NCI-H2196 treated with DMSO at 0.1 percent for 48 hours (cell line): ENCODE measurements around the gene SLC6A18.

ENCODE experiments used
- DNase-seq: peaks from one replicate; lab custom pipeline; 2025; ENCODE audit not compliant: unreplicated experiment; lab: John Stamatoyannopoulos, UW

SLC6A18 gene

DNA sequence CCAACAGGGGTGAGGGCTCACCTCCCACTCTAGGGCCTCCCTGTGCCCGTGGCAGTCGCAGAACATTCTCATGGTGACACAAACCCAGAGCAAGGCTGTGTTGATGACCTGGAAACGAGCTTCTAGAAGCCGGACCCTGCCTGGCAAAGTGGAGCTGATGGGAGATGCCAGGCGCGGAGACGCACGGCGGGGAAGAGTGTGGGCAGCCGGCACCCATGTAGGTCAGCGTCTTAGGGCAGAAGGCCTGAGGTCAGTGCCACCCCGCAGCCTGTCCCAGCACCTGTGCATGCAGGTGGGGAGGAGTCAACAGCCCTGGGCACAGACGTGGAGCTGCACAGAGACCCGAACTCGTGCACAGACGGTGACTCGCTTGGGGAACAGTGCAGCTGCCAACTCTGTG is 5.4 kb downstream of the SLC6A18 start:
- no peak for DNase-seq

DNA sequence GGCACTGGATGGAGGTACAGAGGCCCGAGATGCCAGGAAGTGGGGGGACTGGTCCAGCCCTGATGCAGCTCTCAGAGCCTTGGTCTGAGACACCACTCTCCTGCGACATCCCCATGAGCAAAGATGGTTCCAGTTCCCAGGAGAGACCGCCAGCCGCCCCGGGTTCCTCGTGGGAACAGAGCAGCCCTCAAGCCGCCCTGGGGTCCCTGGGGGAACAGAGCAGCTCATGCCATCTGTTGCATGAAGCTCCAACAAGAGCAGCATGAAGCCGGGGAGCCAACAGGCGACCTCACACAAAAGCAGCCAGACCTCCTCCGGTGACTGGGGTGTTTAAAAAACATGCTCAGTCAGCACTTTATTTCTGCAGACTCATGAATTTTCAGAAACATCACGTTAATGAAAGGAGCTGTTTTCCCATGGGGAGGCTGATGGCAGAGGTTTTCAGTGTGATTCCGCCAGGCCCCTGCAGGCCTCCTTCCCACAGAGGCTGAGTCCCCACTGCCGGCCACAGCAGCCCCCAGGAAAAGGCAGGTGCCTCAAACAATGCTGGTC is 6.2 kb downstream of the SLC6A18 start:
- DNase-seq: no peak

DNA sequence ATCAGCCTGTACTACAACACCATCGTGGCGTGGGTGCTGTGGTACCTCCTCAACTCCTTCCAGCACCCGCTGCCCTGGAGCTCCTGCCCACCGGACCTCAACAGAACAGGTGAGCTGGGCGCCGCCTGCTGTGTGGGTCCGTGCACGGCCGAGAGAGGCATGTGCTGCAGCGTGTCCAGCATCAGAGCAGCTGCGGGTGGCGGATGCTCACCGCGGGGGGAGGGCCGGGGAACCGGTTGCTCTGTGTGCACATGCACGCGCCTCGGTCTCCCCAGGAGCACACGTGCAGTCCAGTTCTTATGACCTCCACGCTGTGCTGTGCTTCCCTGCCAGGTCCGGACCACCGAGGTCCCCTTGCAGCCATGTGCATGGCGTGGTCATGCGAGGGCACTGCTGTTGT is 7.6 kb downstream of the SLC6A18 start:
- no peak for DNase-seq

DNA sequence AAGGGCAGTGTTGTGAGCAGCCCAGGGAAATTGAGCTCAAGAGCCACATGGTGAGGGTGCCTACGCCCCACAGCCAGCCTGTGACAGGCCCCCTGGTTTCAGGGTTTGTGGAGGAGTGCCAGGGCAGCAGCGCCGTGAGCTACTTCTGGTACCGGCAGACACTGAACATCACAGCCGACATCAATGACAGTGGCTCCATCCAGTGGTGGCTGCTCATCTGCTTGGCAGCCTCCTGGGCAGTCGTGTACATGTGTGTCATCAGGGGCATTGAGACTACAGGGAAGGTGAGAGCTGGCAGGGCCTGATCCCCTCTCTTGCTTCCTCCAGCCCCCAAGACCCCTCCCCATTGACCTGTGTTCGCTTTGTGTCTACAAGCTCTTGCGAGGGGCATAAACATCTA is 10.2 kb downstream of the SLC6A18 start:
- DNase-seq: no peak

DNA sequence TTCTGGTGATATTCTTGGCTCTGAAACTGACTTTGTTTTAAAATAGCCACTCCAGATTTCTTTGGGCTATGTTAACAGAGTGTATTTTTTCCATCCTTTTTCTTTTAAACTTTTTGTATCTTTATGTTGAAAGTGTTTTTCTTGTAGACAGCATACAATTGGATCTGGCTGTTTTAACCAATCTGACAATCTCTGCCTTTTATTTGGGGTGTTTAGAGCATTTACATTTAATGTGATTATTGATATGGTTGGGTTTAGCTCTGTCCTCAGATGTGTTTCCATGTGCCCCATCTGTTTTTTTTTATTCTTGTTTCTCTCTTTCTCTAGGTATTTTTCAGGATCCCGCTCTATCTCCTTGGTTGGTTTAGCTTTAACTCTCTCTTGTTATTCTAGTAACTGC is 10.7 kb downstream of the SLC6A18 start:
- DNase-seq: no peak

DNA sequence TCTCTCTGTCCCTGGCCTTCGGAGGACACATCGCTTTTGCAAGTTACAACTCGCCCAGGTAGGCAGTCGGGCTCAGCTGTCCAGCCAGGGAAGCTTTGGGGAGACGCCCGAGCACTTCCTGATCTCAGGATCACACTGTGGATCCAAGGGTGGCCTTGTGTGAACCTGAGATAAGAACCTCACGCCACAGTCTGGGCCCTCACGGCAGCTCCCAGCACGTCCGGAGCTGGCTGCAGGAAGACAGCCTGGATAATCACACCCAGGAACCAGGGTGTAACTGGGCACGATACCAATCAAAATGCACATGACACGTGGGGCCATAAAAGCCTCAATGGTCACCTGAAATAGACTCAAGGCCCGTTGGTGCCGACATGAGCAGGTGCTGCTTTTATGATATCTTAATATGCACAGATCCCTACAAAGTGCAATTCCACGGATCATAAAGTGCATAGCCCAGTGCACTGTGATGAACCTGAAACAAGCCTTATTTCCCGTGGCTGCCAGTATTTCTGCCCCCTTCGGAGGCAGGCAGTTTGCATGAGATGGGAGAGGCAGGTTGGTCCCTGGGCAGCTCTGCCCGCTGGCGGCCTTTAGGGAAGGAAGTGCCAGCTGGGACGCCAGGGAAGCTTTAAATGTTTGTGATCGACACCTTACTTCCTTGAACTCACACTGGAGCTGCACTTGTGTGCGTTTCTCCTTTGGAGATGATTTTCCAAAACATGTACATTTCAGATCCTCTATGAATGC is 14.5 kb downstream of the SLC6A18 start:
- DNase-seq: peak; percentile 60

DNA sequence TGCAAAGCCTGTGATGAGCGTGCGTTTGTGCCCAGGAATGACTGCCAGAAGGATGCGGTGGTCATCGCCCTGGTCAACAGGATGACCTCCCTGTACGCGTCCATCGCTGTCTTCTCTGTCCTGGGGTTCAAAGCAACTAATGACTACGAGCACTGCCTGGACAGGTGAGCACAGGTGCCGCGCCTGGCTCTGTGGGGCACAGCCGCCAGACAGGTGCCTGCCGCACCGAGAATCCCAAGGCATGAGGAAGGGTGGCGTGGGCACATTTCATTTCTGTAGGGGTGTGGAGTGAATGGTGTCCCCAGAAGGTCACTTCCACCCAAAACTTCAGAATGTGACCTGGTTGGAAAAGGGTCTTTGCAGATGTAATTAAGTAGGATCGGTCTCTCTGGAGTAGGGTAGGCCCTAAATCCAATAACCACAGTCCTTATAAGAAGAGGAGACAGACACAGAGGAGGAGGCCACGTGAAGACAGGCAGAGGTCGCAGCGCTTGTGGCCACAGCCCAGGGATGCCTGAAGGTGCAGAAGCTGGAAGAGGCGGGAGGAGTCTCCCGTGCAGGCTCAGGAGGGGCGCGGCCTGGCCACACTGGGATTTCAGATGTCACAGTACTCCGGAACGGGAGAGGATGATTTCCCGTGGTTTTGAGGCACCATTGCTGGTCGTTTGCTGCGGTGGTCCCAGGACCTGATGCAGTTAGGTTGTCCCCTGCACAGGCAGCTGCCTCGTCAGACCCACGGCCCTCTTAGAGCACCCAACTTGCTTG is 15.5 kb downstream of the SLC6A18 start:
- DNase-seq: no peak

DNA sequence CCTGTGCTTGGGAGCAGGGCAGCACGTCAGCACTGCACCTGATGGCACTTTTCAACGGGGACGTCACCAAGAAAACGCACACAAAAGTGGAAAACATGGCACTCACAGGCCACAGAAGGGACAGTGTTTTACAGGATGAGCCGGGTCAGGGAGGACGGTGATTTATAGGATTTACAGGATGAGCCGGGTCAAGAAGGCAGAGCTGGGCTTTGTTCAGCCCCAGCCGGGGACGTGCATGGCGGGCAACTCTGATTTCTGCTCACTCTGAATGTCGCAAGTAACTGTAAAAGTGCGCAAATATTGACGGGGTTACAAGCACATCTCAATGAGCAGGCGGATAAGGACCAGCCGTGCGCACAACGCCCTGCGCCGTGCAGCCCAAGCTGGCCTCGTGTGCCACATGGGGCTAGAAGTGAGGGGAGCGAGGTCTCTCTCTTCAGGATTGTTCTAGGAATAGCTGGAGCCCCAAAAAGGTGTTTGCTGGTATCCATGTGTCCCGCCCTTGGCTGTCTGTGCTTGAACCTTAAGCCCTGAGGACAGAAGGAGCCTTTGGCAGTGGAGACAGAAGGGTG is 16.4 kb downstream of the SLC6A18 start:
- no peak for DNase-seq

DNA sequence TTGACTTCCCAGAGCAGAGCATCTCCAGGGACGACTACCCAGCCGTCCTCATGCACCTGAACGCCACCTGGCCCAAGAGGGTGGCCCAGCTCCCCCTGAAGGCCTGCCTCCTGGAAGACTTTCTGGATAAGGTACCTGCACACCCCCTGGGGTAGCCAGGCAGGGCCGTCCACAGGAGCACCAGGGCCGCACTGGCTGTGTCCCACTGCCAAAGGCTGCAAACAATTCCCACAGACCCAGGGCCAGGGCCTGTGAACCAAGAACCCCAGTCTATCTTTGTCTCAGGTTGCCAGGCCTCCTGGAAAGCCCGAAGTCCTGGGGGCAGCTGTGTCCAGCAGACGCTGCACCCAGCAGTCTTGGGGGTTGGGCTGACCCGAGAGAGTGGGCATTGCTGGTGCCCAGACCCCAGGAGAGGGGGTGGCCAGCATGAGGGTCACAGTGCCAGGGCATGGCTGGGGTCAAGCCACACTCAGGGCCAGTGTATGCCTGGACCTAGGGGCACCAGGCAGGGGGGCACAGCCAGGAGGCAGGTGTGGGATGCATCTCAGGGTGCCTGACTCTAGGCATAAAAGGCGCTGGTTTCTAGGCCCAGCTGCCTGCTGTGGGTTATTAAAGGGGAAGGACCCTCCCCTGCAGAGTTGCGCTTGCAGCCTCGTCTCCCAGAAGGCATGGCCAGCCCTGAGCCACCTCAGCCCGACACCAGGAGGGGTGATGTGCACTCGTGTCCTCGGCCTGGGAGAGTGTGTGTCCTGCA is 17.7 kb downstream of the SLC6A18 start:
- DNase-seq: no peak

DNA sequence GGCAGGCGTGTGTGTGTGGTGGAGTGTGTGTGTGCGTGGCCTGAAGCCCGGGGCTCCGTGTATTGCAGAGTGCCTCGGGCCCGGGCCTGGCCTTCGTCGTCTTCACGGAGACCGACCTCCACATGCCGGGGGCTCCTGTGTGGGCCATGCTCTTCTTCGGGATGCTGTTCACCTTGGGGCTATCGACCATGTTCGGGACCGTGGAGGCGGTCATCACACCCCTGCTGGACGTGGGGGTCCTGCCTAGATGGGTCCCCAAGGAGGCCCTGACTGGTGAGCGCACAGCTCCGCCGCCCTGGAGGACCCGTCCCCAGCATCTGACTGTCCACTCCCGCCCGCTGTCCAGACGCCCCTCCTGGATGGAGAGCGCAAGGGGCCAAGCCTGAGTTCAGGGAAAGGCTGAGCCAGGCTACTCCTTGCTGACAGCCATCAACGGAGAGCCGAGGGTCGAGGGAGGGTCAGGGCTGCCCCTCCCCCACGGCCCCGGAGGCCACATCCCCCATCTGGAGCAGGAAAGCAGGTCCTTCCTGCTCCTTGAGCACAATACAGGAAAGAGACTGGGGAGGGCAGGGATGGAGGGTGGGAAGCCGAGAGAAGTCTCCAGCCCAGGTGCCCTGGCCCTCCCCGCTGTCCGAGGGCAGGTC is 18.4 kb downstream of the SLC6A18 start:
- DNase-seq: no peak

DNA sequence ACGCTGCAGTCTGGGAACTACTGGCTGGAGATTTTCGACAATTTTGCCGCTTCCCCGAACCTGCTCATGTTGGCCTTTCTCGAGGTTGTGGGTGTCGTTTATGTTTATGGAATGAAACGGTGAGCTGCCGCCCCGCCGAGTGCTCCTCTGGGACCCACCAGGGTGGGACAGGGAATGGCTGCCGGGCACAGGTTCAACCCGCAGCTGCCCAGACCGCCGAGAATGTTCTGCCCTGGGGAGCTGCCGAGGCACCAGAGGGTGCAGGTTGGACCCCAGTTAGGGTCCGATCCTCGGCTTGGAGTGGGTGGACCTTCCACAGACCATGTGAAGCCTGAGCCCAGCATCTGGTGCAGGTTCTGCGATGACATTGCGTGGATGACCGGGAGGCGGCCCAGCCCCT is 19.1 kb downstream of the SLC6A18 start:
- DNase-seq: no peak

DNA sequence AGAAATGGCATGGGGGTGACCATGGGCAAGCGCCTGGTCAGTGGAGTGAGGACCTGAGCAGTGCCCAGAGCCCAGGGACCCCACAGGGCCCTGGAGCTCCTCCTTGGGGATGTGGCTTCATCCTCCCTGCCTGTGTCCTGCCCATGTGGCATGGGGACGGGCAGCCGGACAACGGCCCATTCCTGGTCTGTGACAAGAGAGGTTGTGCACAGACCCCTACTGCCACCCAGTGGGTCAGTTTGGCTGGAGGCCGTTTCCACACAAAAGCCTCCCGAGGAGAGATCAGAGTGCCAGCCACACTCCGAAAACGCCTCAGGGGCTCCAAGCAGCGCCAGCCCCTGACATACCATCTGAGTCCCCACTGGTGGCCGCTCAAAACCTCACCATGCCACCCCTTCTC is 19.8 kb downstream of the SLC6A18 start:
- no peak for DNase-seq

DNA sequence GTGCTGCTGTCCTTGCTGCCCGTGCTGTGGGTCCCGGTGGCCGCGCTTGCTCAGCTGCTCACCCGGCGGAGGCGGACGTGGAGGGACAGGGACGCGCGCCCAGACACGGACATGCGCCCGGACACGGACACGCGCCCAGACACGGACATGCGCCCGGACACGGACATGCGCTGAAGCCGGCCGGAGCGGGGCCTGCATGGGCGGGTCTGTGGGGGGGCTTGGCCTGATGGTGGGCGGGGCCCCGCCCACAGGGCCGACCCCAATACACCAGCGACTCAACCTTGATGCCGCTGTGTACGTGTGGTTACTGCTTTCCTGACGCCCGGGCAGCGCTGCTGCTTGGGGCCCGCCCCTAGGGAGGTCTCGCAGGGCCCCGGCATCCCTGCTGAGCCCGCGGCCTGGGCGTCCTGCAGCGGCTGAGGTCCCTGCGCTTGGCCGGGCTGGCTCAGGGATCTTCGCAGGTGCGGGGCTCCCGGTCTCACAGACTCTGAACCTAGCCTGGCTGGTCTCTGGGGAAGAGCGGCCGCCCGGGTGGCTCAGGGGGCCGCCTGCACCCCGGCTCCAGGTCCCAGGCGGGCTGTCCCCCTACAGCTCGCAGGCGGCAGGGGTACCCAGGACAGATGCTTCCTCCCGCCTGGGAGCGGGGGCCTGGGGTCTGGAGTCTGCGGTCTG is 20.9 kb downstream of the SLC6A18 start:
- DNase-seq: no peak

DNA sequence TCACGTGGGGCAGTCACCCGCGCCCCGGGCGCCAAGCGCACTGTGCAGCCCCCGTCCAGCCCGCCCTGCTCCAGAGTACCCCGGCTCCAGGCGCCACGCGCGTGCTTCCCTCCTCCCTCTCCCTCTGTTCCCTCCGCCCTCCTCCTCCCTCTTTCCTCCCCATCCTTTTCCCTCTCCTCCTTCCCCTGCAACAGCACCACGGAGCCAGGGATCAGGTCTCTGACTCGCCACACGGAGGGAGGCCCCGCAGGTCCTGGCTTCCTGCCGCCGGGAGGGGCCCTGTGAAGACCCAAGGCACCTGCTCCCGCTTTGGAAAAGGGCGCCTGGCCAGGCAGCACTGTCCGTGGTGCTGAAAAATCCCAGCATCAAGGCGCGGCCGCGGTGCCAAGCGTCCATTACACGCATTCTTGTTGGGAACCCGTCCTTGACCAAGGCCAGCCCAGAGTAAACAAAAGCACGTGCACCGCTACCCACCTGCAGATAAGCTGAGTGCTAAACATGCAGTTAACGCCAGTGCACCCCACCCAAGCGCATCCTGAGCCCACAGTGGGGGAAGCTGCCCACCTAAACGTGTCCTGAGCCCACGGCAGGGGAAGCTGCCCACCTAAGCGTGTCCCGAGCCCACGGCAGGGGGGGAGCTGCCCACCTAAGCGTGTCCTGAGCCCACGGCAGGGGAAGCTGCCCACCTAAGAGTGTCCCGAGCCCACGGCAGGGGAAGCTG is 21.7 kb downstream of the SLC6A18 start:
- no peak for DNase-seq

DNA sequence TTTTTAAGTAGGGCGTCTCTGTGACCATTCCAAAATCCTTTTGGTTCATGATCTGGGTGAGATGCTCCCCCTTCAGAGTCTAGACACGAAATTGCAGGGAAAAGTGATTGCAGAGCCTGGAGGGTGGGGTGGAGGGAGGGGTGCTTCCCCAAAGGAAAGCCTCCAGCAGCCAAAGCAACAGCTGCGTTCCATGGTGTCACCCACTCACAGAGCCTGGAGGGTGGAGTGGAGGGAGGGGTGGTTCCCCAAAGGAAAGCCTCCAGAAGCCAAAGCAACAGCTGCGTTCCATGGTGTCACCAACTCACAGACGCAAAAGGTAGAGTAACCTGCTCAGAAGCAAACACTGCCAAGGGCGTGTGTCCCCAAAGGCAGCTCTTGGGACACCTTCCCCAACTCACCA is 22.6 kb downstream of the SLC6A18 start:
- no peak for DNase-seq

DNA sequence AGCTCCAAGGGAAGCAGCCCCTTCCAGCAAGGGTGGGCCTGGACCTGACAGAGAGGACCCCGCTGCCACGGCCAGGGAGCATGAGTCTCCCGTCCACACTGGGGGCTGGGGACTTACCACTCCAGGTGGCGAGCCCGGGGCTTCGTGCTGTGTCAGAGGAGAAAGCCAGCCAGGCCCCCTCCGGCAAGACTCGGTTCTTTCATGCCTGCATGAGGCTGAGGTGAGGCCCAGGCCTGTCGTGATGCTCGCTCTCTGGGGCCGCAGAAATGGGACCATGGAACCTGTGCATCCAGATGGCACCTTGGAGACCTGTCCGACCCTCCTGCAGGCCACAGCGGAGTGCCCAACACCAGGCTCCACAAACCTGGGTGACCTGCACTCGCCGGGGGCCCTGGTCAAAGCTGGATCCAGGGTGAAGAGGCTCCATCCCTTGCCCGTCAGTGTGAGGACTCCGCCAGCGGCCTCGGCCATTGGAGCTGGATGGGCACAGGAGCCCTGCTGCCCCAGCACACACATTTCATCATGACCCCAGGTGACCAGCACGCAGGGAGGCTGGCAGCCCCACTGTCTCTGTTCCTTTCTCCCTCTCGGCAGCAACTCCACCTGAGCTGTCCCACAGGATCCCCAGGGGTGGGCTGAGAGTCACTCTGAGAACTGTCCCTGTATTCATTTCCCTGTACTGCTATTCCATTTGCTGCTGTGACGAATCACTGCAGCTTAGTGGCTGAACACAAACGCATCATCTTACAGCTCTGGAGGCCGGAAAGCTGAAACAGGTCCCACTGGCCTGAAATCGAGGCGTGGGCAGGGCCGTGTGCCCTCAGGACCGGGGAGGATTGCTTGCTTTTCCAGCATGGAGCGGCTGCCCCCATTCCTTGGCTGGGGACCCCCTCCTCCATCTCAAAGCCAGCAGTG is 24.4 kb downstream of the SLC6A18 start:
- no peak for DNase-seq

DNA sequence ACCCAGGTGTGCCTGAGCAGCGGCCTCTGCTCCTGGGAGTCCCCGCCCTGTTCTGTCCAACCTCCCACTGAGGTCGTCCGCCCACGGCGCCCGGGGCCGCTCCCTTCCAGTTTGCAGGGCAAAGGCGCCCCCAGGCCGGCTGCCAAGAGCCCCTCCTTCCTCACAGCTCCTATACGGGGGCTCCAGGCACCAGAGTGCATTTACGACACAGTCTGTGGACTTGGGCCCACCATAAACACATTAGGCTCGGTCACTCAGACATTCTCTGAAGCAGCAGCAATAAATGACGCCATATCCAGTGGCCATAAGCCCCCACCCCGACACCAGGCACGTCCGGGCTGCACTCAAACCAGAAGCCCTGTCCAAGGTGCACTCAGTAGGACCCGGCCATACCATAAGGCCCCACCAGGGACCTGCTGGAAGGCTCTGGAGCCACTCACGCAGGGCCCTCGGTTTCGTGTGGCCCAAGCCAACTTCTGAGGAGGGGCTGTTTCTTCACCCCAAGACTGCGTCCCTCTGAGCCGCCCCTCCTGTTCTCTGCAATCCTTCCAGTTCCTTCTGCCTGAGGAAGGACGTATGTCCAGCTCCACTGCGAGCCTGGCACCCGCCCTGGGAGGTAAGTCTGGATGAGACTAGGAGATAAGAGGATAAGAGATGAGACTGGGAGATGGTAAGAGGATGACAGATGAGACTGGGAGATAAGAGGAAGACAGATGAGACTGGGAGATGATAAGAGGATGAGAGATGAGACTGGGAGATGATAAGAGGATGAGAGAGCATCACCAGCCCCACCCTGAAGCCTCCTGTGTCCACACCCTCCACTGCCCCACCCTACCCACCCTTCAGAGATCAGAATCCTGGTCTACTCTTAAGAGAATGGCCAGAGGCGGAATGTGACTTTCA is 26.7 kb downstream of the SLC6A18 start:
- no peak for DNase-seq

DNA sequence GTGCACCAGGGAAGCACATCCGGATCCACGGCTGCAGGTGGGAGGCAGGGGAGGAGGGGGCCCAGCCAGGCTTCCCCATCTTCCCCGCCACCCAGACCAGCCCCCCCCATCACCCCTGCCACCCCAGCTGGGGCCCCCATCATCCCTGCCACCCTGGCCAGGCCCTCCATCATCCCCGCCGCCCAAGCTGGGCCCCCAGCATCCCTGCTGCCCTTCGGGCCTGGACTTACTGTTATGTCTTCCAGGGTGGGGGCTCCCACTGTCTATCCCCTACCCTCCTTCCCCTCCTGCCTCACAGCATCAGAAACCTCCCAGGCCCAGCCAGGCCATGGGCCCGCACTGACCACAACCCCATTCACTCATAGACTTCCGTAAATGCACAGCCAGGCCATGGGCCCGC is 27.5 kb downstream of the SLC6A18 start:
- no peak for DNase-seq
